HepG2 (cell line): Measurements from ENCODE around the gene CFAP73. TPM values are rescaled to one million over a fixed set of nuclear protein-coding genes. Genes with fewer than 3 reads are reported as not detected.

Source experiments
- ATAC-seq: fragments of 200-7000 bp; cut with Tn5 transposase; 3 replicates; pipeline ENCODE4 v1.9.1; 2020; ENCODE audit warnings: mild to moderate bottlenecking, moderate library complexity
- BruUV-seq: library from RNA; stranded (reverse); fragments of 400-500 nt; replicated peaks from 2 replicates; lab custom pipeline; 2021; lab: Mats Ljungman, UMichigan
- CTCF ChIA-PET: fragments of 300-600 bp; formaldehyde crosslinking; extraction: SDS; loops from one replicate; lab custom pipeline; 2021; ENCODE audit warnings: low total read pairs, inconsistent platforms, low intra/inter-chr PET ratio; lab: Yijun Ruan, JAX
- POLR2A ChIA-PET: fragments of 350-600 bp; sonication (Branson Sonifier 250); formaldehyde crosslinking; loops from one replicate; lab custom pipeline; 2020; ENCODE audit warnings: antibody characterized with exemption, inconsistent platforms; lab: Yijun Ruan, JAX
- DNase-seq: peaks from one replicate; pipeline ENCODE4 v3.0.0-alpha.2; 2015; ENCODE audit warnings: low spot score
- FAIRE-seq: peaks from 3 replicates; lab custom pipeline; 2011; peaks lifted over from hg19 to GRCh38; lab: Jason Lieb, UNC
- H2AFZ ChIP-seq: one replicate; pipeline ENCODE4 v1.6.1; 2011; ENCODE audit warnings: low read length, inconsistent platforms
- H3K27ac ChIP-seq: fragments of 300-600 bp; 3 replicates; pipeline ENCODE4 v1.8.0; 2011; ENCODE audit warnings: mixed run types, mild to moderate bottlenecking, mixed read lengths, low read length, inconsistent platforms; ENCODE audit not compliant: insufficient read depth; ENCODE audit errors: extremely low read length
- H3K27me3 ChIP-seq, 2 experiments: fragments of 200-600 bp in 1 of 2; 2 replicates in 1 of 2; 3 replicates in 1 of 2; pipeline versions ENCODE4 v1.6.0 to v1.8.0; 2011; ENCODE audit warnings: low read length in 2 of 2, mild to moderate bottlenecking in 2 of 2, moderate library complexity in 2 of 2, inconsistent platforms in 1 of 2; ENCODE audit not compliant: insufficient read depth in 2 of 2, control insufficient read depth in 1 of 2
- H3K36me3 ChIP-seq, 2 experiments: fragments of 200-600 bp in 1 of 2; replicated peaks in 1 of 2; 2 replicates in 1 of 2; 3 replicates in 1 of 2; pipeline versions ENCODE4 v1.5.1 to v1.8.0; 2011; ENCODE audit warnings: low read length in 2 of 2, inconsistent platforms in 1 of 2; ENCODE audit not compliant: insufficient read depth in 2 of 2, control insufficient read depth in 1 of 2
- H3K4me1 ChIP-seq: 2 replicates; pipeline ENCODE4 v1.5.1; 2012; ENCODE audit warnings: low read length, inconsistent platforms; ENCODE audit not compliant: insufficient read depth
- H3K4me2 ChIP-seq: 2 replicates; pipeline ENCODE4 v1.6.0; 2011; ENCODE audit warnings: low read depth, low read length, inconsistent platforms
- H3K4me3 ChIP-seq, 3 experiments: fragments of 200-600 bp in 1 of 3; sonication (generic), shearing (Covaris generic) in 1 of 3; replicated peaks in 1 of 3; 2 replicates each; pipeline ENCODE4 v1.5.1; 2011 to 2016; ENCODE audit warnings: low read length in 3 of 3, inconsistent platforms in 2 of 3, low read depth in 2 of 3, mild to moderate bottlenecking in 2 of 3, control low read depth in 1 of 3, mixed read lengths in 1 of 3; ENCODE audit not compliant: insufficient read depth in 1 of 3
- H3K79me2 ChIP-seq: one replicate; pipeline ENCODE4 v1.6.1; 2011; ENCODE audit warnings: low read length, inconsistent platforms; ENCODE audit not compliant: insufficient read depth
- H3K9ac ChIP-seq: 2 replicates; pipeline ENCODE4 v1.6.0; 2011; ENCODE audit warnings: mild to moderate bottlenecking, low read depth, low read length, inconsistent platforms; ENCODE audit not compliant: insufficient read depth
- H3K9me3 ChIP-seq: 2 replicates; pipeline ENCODE4 v1.5.1; 2012; ENCODE audit warnings: mild to moderate bottlenecking, low read length
- H4K20me1 ChIP-seq: 2 replicates; pipeline ENCODE4 v1.6.0; 2011; ENCODE audit warnings: inconsistent platforms, mild to moderate bottlenecking, low read length, moderate library complexity; ENCODE audit not compliant: insufficient read depth
- FOXM1 ChIP-seq: sonication (generic); formaldehyde crosslinking; IDR thresholded peaks from 2 replicates; pipeline ENCODE4 v1.5.0; 2020; ENCODE audit warnings: missing genetic modification reagents
- KDM2A ChIP-seq: sonication (generic); formaldehyde crosslinking; IDR thresholded peaks from 2 replicates; pipeline ENCODE4 v1.4.0; 2020; ENCODE audit warnings: low read depth, missing genetic modification reagents, borderline replicate concordance
- SIN3A ChIP-seq: IDR thresholded peaks from 2 replicates; pipeline ENCODE4 v1.6.1; 2011; ENCODE audit warnings: low read depth, mild to moderate bottlenecking, control low read depth, low read length, borderline replicate concordance
- SIX1 ChIP-seq: sonication (generic); formaldehyde crosslinking; IDR thresholded peaks from 2 replicates; pipeline ENCODE4 v1.4.0; 2020; ENCODE audit warnings: missing genetic modification reagents, borderline replicate concordance
- TOPORS ChIP-seq: sonication (generic); formaldehyde crosslinking; IDR thresholded peaks from 2 replicates; pipeline ENCODE4 v1.8.0; 2023; ENCODE audit warnings: mild to moderate bottlenecking, missing genetic modification reagents
- ZNF143 ChIP-seq: sonication (generic); formaldehyde crosslinking; IDR thresholded peaks from 2 replicates; pipeline ENCODE4 v1.4.0; 2020; ENCODE audit warnings: missing genetic modification reagents
- ZNF354B ChIP-seq: sonication (generic); formaldehyde crosslinking; IDR thresholded peaks from 2 replicates; pipeline ENCODE4 v1.8.0; 2022; ENCODE audit warnings: mild to moderate bottlenecking, missing genetic modification reagents
- ZNF589 ChIP-seq: sonication (generic); formaldehyde crosslinking; conservative IDR thresholded peaks from 2 replicates; pipeline ENCODE4 v1.8.0; 2022; ENCODE audit warnings: mild to moderate bottlenecking, moderate library complexity, missing genetic modification reagents
- ZNF781 ChIP-seq: sonication (generic); formaldehyde crosslinking; IDR thresholded peaks from 2 replicates; pipeline ENCODE4 v1.5.1; 2020; ENCODE audit warnings: borderline replicate concordance, mild to moderate bottlenecking, missing genetic modification reagents; ENCODE audit errors: not compliant biosample characterization
- WGBS: methylation state at CpG from one replicate; pipeline ENCODE4 v1.1.6; 2017; ENCODE audit warnings: low lambda C conversion rate; 5-methylcytosine and 5-hydroxymethylcytosine counted together
- in situ Hi-C: cut with HindIII; loops from 2 replicates; pipeline ENCODE4 v1.10.0; 2017; ENCODE audit warnings: low pct_unique_long_range_greater_than_20kb; ENCODE audit not compliant: extremely low pct_ligation_motif_present
- intact Hi-C: fragments of 100-400 bp; cut with micrococcal nuclease; formaldehyde crosslinking; loops from one replicate; pipeline ENCODE4 v1.10.0; 2022; ENCODE audit not compliant: unreplicated experiment
- polyA plus RNA-seq, 8 experiments: library from polyadenylated mRNA; depleted of rRNA in 3 of 8; stranded (reverse) in 7 of 8; unstranded in 1 of 8; fragments of >200 nt; fragmentation: Illumina TruSeq in 4 of 8; extraction: Trizol in 4 of 8; gene quantifications; 2 replicates each; pipeline versions ENCODE4 v1.2.1 to v1.2.3, GENCODE V29; 2011 to 2016; ENCODE audit warnings: low read depth in 4 of 8, missing spikeins in 1 of 8, mixed read lengths in 1 of 8; ENCODE audit not compliant: insufficient read depth in 1 of 8
- total RNA-seq, 5 experiments: library from RNA; depleted of rRNA; stranded (reverse); fragments of >200 nt; fragmentation: Illumina TruSeq; extraction: Trizol; gene quantifications; 2 replicates each; pipeline ENCODE4 v1.2.3, GENCODE V29; 2016; ENCODE audit warnings: low read depth in 1 of 5
- TF ChIP-seq, protein P1 (sequence below): sonication (generic); formaldehyde crosslinking; IDR thresholded peaks from 2 replicates; pipeline ENCODE4 v1.5.1; 2020; ENCODE audit warnings: missing genetic modification reagents, mild to moderate bottlenecking, borderline replicate concordance
- TF ChIP-seq, protein P2 (sequence below): IDR thresholded peaks from 2 replicates; pipeline ENCODE4 v1.6.1; 2016
- TF ChIP-seq, protein P3 (sequence below): sonication (generic); formaldehyde crosslinking; IDR thresholded peaks from 2 replicates; pipeline ENCODE4 v1.4.0; 2020; ENCODE audit warnings: missing genetic modification reagents
- TF ChIP-seq, protein P4 (sequence below): sonication (generic); formaldehyde crosslinking; conservative IDR thresholded peaks from 2 replicates; pipeline ENCODE4 v1.8.0; 2022; ENCODE audit warnings: missing genetic modification reagents
- TF ChIP-seq, protein P5 (sequence below): sonication (generic); formaldehyde crosslinking; IDR thresholded peaks from 2 replicates; pipeline ENCODE4 v1.9.0; 2022; ENCODE audit warnings: low read depth, missing genetic modification reagents

The CFAP73 gene
- total and polyA plus RNA-seq, 2 of the 13 experiments (the other 11 are each of a cell fraction or from before 2014, with no cell fraction given), result not detected

DNA sequence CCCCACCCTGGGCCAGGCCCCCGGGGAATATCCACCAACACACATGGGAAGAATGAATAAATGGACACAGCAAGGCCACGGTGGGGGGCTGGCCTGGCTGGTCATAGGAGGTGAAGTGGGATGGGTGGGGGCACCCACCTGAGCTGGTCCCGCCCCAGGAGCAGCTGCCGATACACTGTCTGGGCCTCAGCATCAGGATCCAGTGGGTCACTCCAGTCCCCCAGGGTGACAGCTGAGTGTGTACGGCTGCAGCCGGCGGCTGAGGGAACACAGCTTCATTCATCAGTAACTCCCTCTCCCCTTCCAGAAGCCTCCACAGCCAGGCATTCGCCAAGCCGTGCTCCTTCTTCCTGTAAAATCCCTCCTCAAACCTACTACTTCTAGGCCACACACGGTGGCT lies 47.8 kb upstream of the CFAP73 start:
- in situ Hi-C loops (no loop called here), intact Hi-C loops (no loop called here)
- Histone ChIP-seq H3K9ac (no peak overlapping the region), H3K36me3 (no peaks in the 10 kb centered on the region), H3K27me3 (peaks cover 0 to 3% of the 10 kb centered on the region in 2 experiments; a peak in 2 of 5 replicates), H2AFZ (no peak overlapping the region), H3K27ac (no peak overlapping the region), H3K4me1 (peaks cover 16% of the 10 kb centered on the region), H3K4me3 (no peak overlapping the region), H3K4me2 (no peak overlapping the region), H3K79me2 (no peaks in the 10 kb centered on the region), H4K20me1 (no peaks in the 10 kb centered on the region), H3K9me3 (no peaks in the 10 kb centered on the region)
- ATAC-seq (no peak), DNase-seq (no peak), FAIRE-seq (no peak)
- ChIA-PET POLR2A (no interaction called here), CTCF (no interaction called here)
- TF ChIP-seq ZNF589 (CRISPR knock-in tag), result no peak
- TF ChIP-seq SIN3A, result no peak
- TF ChIP-seq TOPORS (CRISPR knock-in tag), result no peak
- no peak for TF ChIP-seq ZNF354B (CRISPR knock-in tag)
- no peak for TF ChIP-seq SIX1 (CRISPR knock-in tag)
- TF ChIP-seq, protein P1, sequence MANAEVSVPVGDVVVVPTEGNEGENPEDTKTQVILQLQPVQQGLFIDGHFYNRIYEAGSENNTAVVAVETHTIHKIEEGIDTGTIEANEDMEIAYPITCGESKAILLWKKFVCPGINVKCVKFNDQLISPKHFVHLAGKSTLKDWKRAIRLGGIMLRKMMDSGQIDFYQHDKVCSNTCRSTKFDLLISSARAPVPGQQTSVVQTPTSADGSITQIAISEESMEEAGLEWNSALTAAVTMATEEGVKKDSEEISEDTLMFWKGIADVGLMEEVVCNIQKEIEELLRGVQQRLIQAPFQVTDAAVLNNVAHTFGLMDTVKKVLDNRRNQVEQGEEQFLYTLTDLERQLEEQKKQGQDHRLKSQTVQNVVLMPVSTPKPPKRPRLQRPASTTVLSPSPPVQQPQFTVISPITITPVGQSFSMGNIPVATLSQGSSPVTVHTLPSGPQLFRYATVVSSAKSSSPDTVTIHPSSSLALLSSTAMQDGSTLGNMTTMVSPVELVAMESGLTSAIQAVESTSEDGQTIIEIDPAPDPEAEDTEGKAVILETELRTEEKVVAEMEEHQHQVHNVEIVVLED (CRISPR knock-in tag), result no peak
- TF ChIP-seq, protein P2, sequence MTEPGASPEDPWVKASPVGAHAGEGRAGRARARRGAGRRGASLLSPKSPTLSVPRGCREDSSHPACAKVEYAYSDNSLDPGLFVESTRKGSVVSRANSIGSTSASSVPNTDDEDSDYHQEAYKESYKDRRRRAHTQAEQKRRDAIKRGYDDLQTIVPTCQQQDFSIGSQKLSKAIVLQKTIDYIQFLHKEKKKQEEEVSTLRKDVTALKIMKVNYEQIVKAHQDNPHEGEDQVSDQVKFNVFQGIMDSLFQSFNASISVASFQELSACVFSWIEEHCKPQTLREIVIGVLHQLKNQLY (CRISPR knock-in tag), result no peak
- TF ChIP-seq, protein P3, sequence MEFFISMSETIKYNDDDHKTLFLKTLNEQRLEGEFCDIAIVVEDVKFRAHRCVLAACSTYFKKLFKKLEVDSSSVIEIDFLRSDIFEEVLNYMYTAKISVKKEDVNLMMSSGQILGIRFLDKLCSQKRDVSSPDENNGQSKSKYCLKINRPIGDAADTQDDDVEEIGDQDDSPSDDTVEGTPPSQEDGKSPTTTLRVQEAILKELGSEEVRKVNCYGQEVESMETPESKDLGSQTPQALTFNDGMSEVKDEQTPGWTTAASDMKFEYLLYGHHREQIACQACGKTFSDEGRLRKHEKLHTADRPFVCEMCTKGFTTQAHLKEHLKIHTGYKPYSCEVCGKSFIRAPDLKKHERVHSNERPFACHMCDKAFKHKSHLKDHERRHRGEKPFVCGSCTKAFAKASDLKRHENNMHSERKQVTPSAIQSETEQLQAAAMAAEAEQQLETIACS (CRISPR knock-in tag), result no peak
- no peak for TF ChIP-seq FOXM1
- no peak for TF ChIP-seq KDM2A (CRISPR knock-in tag)
- TF ChIP-seq ZNF781 (CRISPR knock-in tag), result no peak
- TF ChIP-seq, protein P4, sequence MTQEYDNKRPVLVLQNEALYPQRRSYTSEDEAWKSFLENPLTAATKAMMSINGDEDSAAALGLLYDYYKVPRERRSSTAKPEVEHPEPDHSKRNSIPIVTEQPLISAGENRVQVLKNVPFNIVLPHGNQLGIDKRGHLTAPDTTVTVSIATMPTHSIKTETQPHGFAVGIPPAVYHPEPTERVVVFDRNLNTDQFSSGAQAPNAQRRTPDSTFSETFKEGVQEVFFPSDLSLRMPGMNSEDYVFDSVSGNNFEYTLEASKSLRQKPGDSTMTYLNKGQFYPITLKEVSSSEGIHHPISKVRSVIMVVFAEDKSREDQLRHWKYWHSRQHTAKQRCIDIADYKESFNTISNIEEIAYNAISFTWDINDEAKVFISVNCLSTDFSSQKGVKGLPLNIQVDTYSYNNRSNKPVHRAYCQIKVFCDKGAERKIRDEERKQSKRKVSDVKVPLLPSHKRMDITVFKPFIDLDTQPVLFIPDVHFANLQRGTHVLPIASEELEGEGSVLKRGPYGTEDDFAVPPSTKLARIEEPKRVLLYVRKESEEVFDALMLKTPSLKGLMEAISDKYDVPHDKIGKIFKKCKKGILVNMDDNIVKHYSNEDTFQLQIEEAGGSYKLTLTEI (CRISPR knock-in tag), result no peak
- no peak for TF ChIP-seq ZNF143
- TF ChIP-seq, protein P5, sequence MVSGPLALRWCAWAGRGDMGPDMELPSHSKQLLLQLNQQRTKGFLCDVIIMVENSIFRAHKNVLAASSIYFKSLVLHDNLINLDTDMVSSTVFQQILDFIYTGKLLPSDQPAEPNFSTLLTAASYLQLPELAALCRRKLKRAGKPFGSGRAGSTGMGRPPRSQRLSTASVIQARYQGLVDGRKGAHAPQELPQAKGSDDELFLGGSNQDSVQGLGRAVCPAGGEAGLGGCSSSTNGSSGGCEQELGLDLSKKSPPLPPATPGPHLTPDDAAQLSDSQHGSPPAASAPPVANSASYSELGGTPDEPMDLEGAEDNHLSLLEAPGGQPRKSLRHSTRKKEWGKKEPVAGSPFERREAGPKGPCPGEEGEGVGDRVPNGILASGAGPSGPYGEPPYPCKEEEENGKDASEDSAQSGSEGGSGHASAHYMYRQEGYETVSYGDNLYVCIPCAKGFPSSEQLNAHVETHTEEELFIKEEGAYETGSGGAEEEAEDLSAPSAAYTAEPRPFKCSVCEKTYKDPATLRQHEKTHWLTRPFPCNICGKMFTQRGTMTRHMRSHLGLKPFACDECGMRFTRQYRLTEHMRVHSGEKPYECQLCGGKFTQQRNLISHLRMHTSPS (CRISPR knock-in tag), result no peak
- 18% methylated on average over 7 of the region's 10 CpGs for WGBS
- BruUV-seq, result no TSS peak
